ENCODE results near the gene SH3TC1.

DNA sequence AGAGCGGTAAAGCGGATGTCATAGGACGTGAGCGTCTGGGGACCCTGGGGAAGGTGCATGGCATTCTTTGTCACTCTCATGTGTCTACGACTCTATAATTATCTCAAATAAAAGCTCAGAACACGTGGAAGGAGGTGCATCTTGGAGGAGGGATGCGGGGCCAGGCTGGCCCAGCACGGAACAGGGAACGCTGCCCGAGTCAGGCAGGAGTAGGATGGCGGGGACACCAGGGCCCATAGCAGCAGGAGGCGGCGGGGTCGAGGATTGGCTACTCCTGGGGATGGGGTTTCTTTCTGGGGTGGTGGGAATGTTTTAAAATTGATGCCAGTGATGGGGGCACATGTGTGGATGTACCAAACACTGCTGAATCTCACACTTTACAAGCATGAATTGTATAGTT is 65.0 kb downstream of the SH3TC1 start:
- TF ChIP-seq, protein P1, sequence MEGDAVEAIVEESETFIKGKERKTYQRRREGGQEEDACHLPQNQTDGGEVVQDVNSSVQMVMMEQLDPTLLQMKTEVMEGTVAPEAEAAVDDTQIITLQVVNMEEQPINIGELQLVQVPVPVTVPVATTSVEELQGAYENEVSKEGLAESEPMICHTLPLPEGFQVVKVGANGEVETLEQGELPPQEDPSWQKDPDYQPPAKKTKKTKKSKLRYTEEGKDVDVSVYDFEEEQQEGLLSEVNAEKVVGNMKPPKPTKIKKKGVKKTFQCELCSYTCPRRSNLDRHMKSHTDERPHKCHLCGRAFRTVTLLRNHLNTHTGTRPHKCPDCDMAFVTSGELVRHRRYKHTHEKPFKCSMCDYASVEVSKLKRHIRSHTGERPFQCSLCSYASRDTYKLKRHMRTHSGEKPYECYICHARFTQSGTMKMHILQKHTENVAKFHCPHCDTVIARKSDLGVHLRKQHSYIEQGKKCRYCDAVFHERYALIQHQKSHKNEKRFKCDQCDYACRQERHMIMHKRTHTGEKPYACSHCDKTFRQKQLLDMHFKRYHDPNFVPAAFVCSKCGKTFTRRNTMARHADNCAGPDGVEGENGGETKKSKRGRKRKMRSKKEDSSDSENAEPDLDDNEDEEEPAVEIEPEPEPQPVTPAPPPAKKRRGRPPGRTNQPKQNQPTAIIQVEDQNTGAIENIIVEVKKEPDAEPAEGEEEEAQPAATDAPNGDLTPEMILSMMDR (IDR thresholded peaks at IDR 0.05; ENCODE audit: low read depth, low read length): no peak
- no peak for TF ChIP-seq EZH2phosphoT487 (IDR thresholded peaks at IDR 0.05; ENCODE audit: low read depth)
